NCI-H510A treated with DMSO at 0.1 percent for 48 hours (cell line): ENCODE data around the gene CLDN7.

ENCODE experiments used
- DNase-seq: peaks from one replicate; lab custom pipeline; 2025; lab: John Stamatoyannopoulos, UW

Gene CLDN7

GRCh38 chr17:7285679-7286078 lies 23.4 kb upstream of the CLDN7 start:
- DNase-seq, result no peak

GRCh38 chr17:7284911-7285310 lies 22.6 kb upstream of the CLDN7 start:
- no peak for DNase-seq

- no peak for DNase-seq
Measured at GRCh38 chr17:7283471-7284216, 21.4 kb upstream of the CLDN7 start.

- no peak for DNase-seq
Measured at GRCh38 chr17:7282752-7283321, 20.6 kb upstream of the CLDN7 start.

- no peak for DNase-seq
Measured at GRCh38 chr17:7281953-7282751, 19.9 kb upstream of the CLDN7 start.

GRCh38 chr17:7281074-7281952 lies 19.0 kb upstream of the CLDN7 start, which contains the start of gene SLC2A4:
TSS of gene SLC2A4 (plus strand) at chr17:7281718. CDS start at chr17:7281935, 217 bp downstream.
- DNase-seq, result peak; percentile 76

GRCh38 chr17:7280519-7281073 lies 18.3 kb upstream of the CLDN7 start:
- peak; percentile 89 for DNase-seq

GRCh38 chr17:7279448-7279847 lies 17.2 kb upstream of the CLDN7 start:
- no peak for DNase-seq

- no peak for DNase-seq
Measured at GRCh38 chr17:7266784-7267183, 4.5 kb upstream of the CLDN7 start.

GRCh38 chr17:7263801-7264078 lies 1.5 kb upstream of the CLDN7 start:
- DNase-seq, result no peak

- DNase-seq, result peak; percentile 72
Measured at GRCh38 chr17:7262935-7263800, 890 bp upstream of the CLDN7 start.

- DNase-seq, result no peak
Measured at GRCh38 chr17:7261379-7262191, 693 bp downstream of the CLDN7 start.

GRCh38 chr17:7260651-7261378 lies 1.5 kb downstream of the CLDN7 start:
- DNase-seq, result peak; percentile 55

- no peak for DNase-seq
Measured at GRCh38 chr17:7260151-7260550, 2.1 kb downstream of the CLDN7 start.

- no peak for DNase-seq
Measured at GRCh38 chr17:7259555-7259889, 2.8 kb downstream of the CLDN7 start.

- no peak for DNase-seq
Measured at GRCh38 chr17:7258731-7259554, 3.3 kb downstream of the CLDN7 start.

- no peak for DNase-seq
Measured at GRCh38 chr17:7256766-7257456, 5.4 kb downstream of the CLDN7 start.

- DNase-seq, result no peak
Measured at GRCh38 chr17:7254511-7254910, 7.8 kb downstream of the CLDN7 start.
